Suprapubic skin (tissue), 4 donors: ENCODE measurements around the gene NEU3. TPM values are rescaled to one million over a fixed set of nuclear protein-coding genes. Genes with fewer than 3 reads are reported as not detected.
A peak's percentile ranks its signal among the peaks of the same experiment; 100 is the strongest.

ENCODE experiments used
- DNase-seq, 2 donors: peaks; one replicate each; pipeline ENCODE4 v3.0.0-alpha.2; 2019; ENCODE audit warnings: low spot score in 2 of 2
- H3K27ac ChIP-seq: fragments of 200-600 bp; sonication (generic); one replicate; pipeline ENCODE4 v1.5.1; 2019
- H3K27me3 ChIP-seq: fragments of 200-600 bp; sonication (generic); one replicate; pipeline ENCODE4 v1.5.1; 2019
- H3K36me3 ChIP-seq: fragments of 200-600 bp; sonication (generic); one replicate; pipeline ENCODE4 v1.5.1; 2019
- H3K4me1 ChIP-seq: fragments of 200-600 bp; sonication (generic); one replicate; pipeline ENCODE4 v1.5.1; 2019
- H3K4me3 ChIP-seq: fragments of 200-600 bp; sonication (generic); one replicate; pipeline ENCODE4 v1.5.1; 2019; ENCODE audit warnings: mild to moderate bottlenecking
- H3K9me3 ChIP-seq: fragments of 200-600 bp; sonication (generic); one replicate; pipeline ENCODE4 v1.5.1; 2019
- EP300 ChIP-seq: sonication (generic); formaldehyde crosslinking; IDR thresholded peaks from one replicate; pipeline ENCODE4 v1.6.1; 2017; ENCODE audit warnings: antibody characterized with exemption
- POLR2A ChIP-seq, 2 donors: fragments of 450-650 bp; IDR thresholded peaks; one replicate each; pipeline ENCODE4 v1.6.1; 2017; ENCODE audit warnings: antibody characterized with exemption in 2 of 2, mild to moderate bottlenecking in 2 of 2, moderate library complexity in 2 of 2
- POLR2AphosphoS5 ChIP-seq, 3 donors: sonication (generic); formaldehyde crosslinking; IDR thresholded peaks; one replicate each; pipeline ENCODE4 v1.6.1; 2017; ENCODE audit warnings: antibody characterized with exemption in 3 of 3
- WGBS: methylation state at CpG from one replicate; pipeline ENCODE4 v1.1.5; 2018; 5-methylcytosine and 5-hydroxymethylcytosine counted together
- total RNA-seq, 4 donors: library from RNA; depleted of rRNA; stranded (reverse); fragments of >200 nt; gene quantifications; one replicate each; pipeline ENCODE4 v1.1.0, GENCODE V29; 2016
- TF ChIP-seq, protein P1 (sequence below), 2 donors: fragments of 200-600 bp in 1 of 2; fragments of 450-650 bp in 1 of 2; sonication (generic) in 1 of 2; IDR thresholded peaks; one replicate each; pipeline ENCODE4 v1.5.1; 2016 to 2019; ENCODE audit warnings: antibody characterized with exemption in 2 of 2, mild to moderate bottlenecking in 1 of 2, moderate library complexity in 1 of 2

NEU3 gene
- total RNA-seq, 4 donors from 2014 or later: 8.0 to 19.4 (median 12.6) TPM

- Histone ChIP-seq H3K9me3 (no peaks in the 10 kb centered on the region), H3K36me3 (peaks cover 4% of the 10 kb centered on the region), H3K4me3 (peak overlapping the region; percentile 89), H3K27ac (peak overlapping the region; percentile 86), H3K27me3 (no peaks in the 10 kb centered on the region), H3K4me1 (peaks cover 43% of the 10 kb centered on the region)
- no peak for DNase-seq
- no peak for TF ChIP-seq POLR2A (IDR thresholded peaks at IDR 0.05)
- TF ChIP-seq POLR2AphosphoS5 (IDR thresholded peaks at IDR 0.05): no peak
- TF ChIP-seq, protein P1, sequence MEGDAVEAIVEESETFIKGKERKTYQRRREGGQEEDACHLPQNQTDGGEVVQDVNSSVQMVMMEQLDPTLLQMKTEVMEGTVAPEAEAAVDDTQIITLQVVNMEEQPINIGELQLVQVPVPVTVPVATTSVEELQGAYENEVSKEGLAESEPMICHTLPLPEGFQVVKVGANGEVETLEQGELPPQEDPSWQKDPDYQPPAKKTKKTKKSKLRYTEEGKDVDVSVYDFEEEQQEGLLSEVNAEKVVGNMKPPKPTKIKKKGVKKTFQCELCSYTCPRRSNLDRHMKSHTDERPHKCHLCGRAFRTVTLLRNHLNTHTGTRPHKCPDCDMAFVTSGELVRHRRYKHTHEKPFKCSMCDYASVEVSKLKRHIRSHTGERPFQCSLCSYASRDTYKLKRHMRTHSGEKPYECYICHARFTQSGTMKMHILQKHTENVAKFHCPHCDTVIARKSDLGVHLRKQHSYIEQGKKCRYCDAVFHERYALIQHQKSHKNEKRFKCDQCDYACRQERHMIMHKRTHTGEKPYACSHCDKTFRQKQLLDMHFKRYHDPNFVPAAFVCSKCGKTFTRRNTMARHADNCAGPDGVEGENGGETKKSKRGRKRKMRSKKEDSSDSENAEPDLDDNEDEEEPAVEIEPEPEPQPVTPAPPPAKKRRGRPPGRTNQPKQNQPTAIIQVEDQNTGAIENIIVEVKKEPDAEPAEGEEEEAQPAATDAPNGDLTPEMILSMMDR (IDR thresholded peaks at IDR 0.05): no peak
- no peak for TF ChIP-seq EP300
- WGBS: 0% methylated on average over 6 of the region's 6 CpGs
These were observed 39.0 kb upstream of the NEU3 start for GRCh38 chr11:74949753-74950137.

DNA sequence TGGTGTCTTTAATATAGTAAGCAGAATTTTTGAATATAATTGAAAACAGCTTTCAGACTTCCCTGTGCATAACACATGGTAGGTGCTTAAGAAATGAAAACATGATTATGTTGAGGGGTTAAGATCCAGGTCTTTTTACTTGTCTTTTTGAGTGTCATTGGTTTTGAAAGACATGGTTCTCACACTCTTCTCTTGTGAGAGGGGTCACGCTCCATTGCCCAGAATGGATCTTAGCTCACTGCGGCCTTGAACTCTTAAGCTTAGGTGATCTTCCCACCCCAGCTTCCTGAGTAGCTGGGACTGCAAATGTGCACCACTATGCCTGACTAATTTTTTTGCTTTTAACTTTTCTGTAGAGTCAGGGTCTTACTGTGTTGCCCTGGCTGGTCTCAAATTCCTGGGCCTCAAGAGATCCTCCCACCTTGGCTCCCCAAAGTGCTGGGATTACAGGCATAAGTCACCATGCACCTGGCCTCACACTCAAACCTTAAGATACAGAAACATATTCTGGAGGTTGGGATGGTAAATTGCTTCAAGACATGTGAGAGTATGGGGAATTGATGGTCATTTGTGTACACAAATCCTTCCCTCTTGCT, 38.3 kb upstream of the NEU3 start:
- WGBS: 84% methylated on average over 2 of the region's 2 CpGs
- Histone ChIP-seq H3K9me3 (no peaks in the 10 kb centered on the region), H3K27ac (no peak overlapping the region), H3K4me1 (peaks cover 43% of the 10 kb centered on the region), H3K4me3 (peak overlapping the region; percentile 89), H3K36me3 (peaks cover 4% of the 10 kb centered on the region), H3K27me3 (no peaks in the 10 kb centered on the region)
- TF ChIP-seq, protein P1 (IDR thresholded peaks at IDR 0.05): no peak
- TF ChIP-seq POLR2A (IDR thresholded peaks at IDR 0.05) (no peak), POLR2AphosphoS5 (IDR thresholded peaks at IDR 0.05) (no peak), EP300 (no peak)
- DNase-seq: no peak

GRCh38 chr11:74951226-74951625, 37.5 kb upstream of the NEU3 start:
- TF ChIP-seq, protein P1 (IDR thresholded peaks at IDR 0.05): no peak
- Histone ChIP-seq H3K36me3 (peaks cover 4% of the 10 kb centered on the region), H3K9me3 (no peaks in the 10 kb centered on the region), H3K4me3 (no peak overlapping the region), H3K27ac (no peak overlapping the region), H3K4me1 (peaks cover 43% of the 10 kb centered on the region), H3K27me3 (no peaks in the 10 kb centered on the region)
- no peak for DNase-seq
- WGBS: 93% methylated on average over 8 of the region's 8 CpGs

- Histone ChIP-seq H3K9me3 (no peaks in the 10 kb centered on the region), H3K36me3 (peaks cover 4% of the 10 kb centered on the region), H3K27ac (no peak overlapping the region), H3K4me3 (no peak overlapping the region), H3K27me3 (no peaks in the 10 kb centered on the region), H3K4me1 (peaks cover 39% of the 10 kb centered on the region)
- DNase-seq: no peak
- no peak for TF ChIP-seq EP300
- TF ChIP-seq POLR2AphosphoS5 (IDR thresholded peaks at IDR 0.05): no peak
- no peak for TF ChIP-seq POLR2A (IDR thresholded peaks at IDR 0.05)
- TF ChIP-seq, protein P1 (IDR thresholded peaks at IDR 0.05): no peak
- WGBS: 71% methylated on average over 2 of the region's 2 CpGs
These were observed 36.0 kb upstream of the NEU3 start for GRCh38 chr11:74952752-74953151.

DNA sequence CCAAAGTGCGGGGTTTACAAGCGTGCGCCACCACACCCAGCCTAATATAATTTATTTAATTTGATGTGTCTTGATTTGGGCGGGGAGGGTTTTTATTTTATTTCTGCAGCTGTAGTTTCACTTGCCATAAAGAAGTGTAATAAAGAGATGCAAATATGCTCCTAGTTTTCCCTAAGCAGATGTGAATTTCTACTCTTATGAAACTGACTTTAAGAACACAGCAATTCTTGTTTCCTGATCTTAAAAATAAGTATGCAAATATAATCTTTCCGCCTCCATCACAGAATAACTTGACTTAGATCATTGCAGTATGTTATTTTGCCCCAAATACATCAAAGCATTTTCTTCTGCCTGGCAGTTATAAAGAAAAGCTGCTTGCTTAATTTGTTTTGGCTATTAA, 35.3 kb upstream of the NEU3 start:
- Histone ChIP-seq H3K27ac (no peak overlapping the region), H3K9me3 (no peaks in the 10 kb centered on the region), H3K4me3 (no peak overlapping the region), H3K4me1 (peaks cover 32% of the 10 kb centered on the region), H3K27me3 (no peaks in the 10 kb centered on the region), H3K36me3 (peaks cover 4% of the 10 kb centered on the region)
- TF ChIP-seq, protein P1 (IDR thresholded peaks at IDR 0.05): no peak
- TF ChIP-seq POLR2A (IDR thresholded peaks at IDR 0.05) (no peak), EP300 (no peak), POLR2AphosphoS5 (IDR thresholded peaks at IDR 0.05) (no peak)
- 94% methylated on average over 5 of the region's 5 CpGs for WGBS
- DNase-seq: no peak
